GM18951 (cell line): Measurements from ENCODE around the gene MSMB.

Experiments used
- POLR2A ChIP-seq: IDR thresholded peaks from 4 replicates; pipeline ENCODE4 v1.6.1; 2011; ENCODE audit warnings: mild to moderate bottlenecking; ENCODE audit not compliant: insufficient read length, insufficient read depth; ENCODE audit errors: extremely low read depth
- in situ Hi-C: fragments of 300-500 bp; cut with MboI; formaldehyde crosslinking; loops from one replicate; pipeline ENCODE4 v1.12.0; 2022; ENCODE audit warnings: low sequenced_read_pairs, mixed read lengths, inconsistent platforms; ENCODE audit not compliant: unreplicated experiment

MSMB gene

DNA sequence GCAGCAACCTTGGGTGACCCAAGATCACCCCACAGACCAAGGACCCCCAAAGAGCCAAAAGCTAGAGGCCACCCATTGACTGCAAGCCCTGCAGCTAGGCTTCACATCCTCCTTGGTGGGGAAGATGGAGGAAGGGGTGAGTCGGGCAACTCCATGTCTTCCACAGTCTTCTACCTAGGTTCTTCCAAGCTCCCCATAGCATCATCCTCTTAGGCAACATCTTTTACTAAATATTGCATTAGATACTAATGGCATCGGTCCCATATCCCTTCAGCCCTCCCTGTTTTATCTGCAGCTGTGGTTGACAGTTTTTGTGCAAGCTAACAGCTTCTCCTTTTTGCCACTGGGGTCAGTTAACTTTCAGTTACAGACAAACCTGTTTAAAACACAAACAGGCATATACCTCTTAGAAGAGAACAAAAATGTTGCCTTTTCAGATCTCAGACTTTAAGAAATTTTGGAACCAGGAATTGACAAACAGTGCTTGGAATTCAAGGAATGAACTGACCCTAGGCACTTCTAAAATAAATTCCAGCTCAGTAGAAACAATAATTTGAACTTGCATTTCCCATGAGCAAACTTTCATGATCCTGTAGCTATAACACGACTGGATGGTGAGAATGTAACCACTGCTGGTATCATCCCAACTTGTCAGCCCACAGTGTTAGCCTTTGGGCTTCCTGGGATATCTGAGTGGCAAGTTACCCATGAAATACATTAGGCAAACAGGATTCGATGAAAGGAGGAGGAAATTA lies 33.9 kb upstream of the MSMB start:
- no peak for TF ChIP-seq POLR2A
- in situ Hi-C loops: no loop called here

DNA sequence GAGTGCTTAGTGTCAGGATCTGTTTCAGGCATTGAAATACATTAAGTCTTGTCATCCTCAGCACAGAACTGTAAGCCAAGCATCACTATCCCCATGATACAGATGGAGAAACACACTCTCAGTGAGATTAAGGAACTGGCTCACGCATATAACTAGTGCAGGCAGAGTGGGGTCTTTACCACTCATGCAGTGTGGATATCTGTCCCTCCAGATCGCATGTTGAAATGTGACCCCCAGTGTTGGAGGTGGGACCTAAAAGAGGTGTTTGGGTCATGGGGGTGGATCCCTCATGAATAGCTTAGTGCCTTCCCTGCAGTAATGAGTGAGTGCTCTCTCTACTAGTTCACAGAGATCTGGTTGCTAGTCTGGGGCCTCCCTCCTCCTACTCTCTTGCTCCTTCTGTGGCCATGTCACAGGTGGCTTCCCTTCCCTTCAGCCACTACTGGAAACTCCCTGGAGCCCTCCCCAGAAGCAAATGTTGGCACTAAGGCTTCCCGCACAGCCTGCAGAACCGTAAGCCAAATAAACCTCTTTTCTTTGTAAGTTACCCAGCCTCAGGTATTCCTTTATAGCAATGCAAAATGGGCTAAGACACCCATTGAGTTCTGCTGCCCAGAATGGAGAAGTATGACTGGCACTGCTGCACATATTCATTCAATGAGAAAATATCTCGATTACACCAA lies 31.8 kb upstream of the MSMB start:
- TF ChIP-seq POLR2A: no peak
- in situ Hi-C loops: no loop called here

- in situ Hi-C loops: no loop called here
- TF ChIP-seq POLR2A: no peak
Observed at GRCh38 chr10:46077141-46077554, 31.1 kb upstream of the MSMB start.

- TF ChIP-seq POLR2A: no peak
- in situ Hi-C loops: no loop called here
Observed at GRCh38 chr10:46075869-46076268, 29.8 kb upstream of the MSMB start.

- in situ Hi-C loops: no loop called here
- no peak for TF ChIP-seq POLR2A
Observed at GRCh38 chr10:46074196-46074946, 28.3 kb upstream of the MSMB start.

- no peak for TF ChIP-seq POLR2A
- in situ Hi-C loops: no loop called here
Observed at GRCh38 chr10:46073564-46073963, 27.5 kb upstream of the MSMB start.

GRCh38 chr10:46070749-46071148 lies 24.7 kb upstream of the MSMB start:
- no peak for TF ChIP-seq POLR2A
- in situ Hi-C loops: no loop called here

DNA sequence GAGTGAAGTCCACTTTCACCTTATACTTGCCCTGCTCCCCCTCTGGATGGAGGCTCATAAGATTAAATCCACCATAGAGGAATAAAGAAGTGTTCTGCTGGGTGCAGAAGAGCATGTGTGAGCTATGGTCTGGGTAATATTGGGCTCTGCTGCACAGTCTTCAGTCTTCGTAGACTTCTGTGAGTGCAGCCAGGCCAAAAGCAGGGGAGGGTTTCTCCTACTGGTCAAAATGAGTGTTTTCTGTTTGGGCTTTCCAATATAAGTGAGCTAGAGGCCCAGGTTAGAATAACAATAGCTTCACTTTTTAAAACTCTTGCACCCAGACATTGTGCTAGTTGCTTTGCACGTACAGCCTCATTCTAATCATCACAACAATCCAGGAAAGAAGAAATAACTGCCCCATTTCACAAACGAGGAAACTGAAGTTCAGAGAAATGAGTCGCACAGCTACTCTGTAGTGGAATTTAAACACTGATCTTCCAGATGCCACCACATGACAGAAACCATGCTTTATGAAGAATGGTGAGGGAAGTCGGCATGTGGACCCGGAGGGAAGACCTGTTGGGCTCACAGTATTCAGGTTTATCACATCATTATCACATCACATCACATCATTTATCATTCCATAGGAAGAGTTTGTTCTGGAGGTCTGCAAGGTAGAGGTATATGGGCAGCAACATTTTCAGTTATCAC lies 23.8 kb upstream of the MSMB start:
- no peak for TF ChIP-seq POLR2A
- in situ Hi-C loops: no loop called here

- in situ Hi-C loops: no loop called here
- no peak for TF ChIP-seq POLR2A
Observed at GRCh38 chr10:46068905-46069304, 22.8 kb upstream of the MSMB start.

DNA sequence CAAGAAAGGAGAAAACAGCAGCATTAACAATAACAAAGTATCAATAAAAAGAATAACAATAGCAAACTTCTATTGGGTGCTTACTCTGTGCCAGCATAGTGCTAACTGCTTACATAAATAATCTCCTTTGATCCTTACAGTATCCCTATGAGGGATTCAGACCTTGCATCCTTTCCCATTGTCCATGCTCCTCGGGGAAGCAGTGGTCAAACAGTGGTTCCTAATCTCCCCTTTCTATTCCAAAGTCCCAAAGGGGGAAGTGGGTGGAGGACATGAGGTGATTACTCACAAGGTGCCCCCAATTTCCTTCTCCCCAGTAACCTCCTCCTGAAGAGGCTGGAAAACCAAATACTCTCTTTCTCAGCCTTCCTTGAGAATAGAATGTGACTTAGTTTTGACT lies 22.0 kb upstream of the MSMB start:
- no peak for TF ChIP-seq POLR2A
- in situ Hi-C loops: no loop called here

- no peak for TF ChIP-seq POLR2A
- in situ Hi-C loops: no loop called here
Observed at GRCh38 chr10:46064269-46064817, 18.3 kb upstream of the MSMB start.

GRCh38 chr10:46062723-46063428 lies 16.8 kb upstream of the MSMB start:
- no peak for TF ChIP-seq POLR2A
- in situ Hi-C loops: no loop called here
